GM23248 (cell line): Measurements from ENCODE around the gene STAP1.

Experiments
- EZH2 ChIP-seq: fragments of 200-600 bp; sonication (generic); IDR thresholded peaks from 2 replicates; pipeline ENCODE4 v1.6.1; 2018; ENCODE audit warnings: antibody characterized with exemption, mild to moderate bottlenecking; ENCODE audit not compliant: insufficient read depth, poor library complexity, severe bottlenecking
- EZH2phosphoT487 ChIP-seq: fragments of 200-600 bp; sonication (generic); IDR thresholded peaks from 2 replicates; pipeline ENCODE4 v1.6.1; 2018; ENCODE audit warnings: antibody characterized with exemption, moderate library complexity, mild to moderate bottlenecking, low read depth; ENCODE audit not compliant: insufficient read depth

DNA sequence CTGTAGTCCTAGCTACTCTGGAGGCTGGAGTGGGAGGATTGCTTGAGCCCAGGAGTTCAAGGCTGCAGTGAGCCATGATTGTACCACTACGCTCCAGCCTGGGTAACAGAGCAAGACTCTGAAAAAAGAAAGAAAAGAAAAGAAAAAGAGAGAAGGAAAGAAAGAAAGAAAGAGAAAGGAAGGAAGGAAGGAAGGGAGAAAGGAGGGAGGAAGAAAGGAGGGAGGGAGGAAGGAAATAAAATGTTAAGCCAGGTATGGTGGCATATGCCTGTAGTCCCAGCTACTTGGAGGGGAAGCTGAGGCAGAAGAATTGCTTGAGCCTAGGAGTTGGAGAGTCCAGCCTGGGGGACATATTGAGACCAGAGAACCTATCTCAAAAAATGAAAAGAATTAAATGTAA is 12.0 kb downstream of the STAP1 start:
- TF ChIP-seq EZH2: no peak
- TF ChIP-seq EZH2phosphoT487: no peak
